ENCODE results near the gene ZNF217. TPM values are rescaled to one million over a fixed set of nuclear protein-coding genes. Genes with fewer than 3 reads are reported as not detected.
"Not testable (repeated sequence)": the region's sequence is repeated elsewhere in the genome, so short reads cannot be mapped to it uniquely, and the experiment has no call there.

Gene ZNF217
- 53.0 TPM for total RNA-seq (2013)
- polyA plus RNA-seq: 10 to 100 TPM; 10.5 to 41.5 (median 24.4) TPM
- 51.1 and 82.3 TPM in 2 replicates for polyA minus RNA-seq
- 109 to 266 (median 193) reads per million in 11 experiments for total RNA-seq

- H4K20me1 ChIP-seq (ENCODE audit: insufficient read depth, low read length); H3K36me3 ChIP-seq (replicated peaks in 1 of 2; ENCODE audit: control insufficient read depth in 1 of 2, insufficient read depth in 2 of 2, low read length in 2 of 2); H3K9me3 ChIP-seq (replicated peaks in 1 of 2; ENCODE audit: control insufficient read depth in 1 of 2, insufficient read depth in 1 of 2, low read length in 2 of 2); intact Hi-C loops (cut with micrococcal nuclease); H3K27me3 Mint-ChIP-seq (ENCODE audit: low read depth in 3 of 3); H3K36me3 Mint-ChIP-seq; H3K9me3 Mint-ChIP-seq; H3K27me3 ChIP-seq (ENCODE audit: control insufficient read depth in 2 of 2, insufficient read depth in 2 of 2, low read length in 2 of 2): not testable (repeated sequence)
- Mint-ChIP-seq H3K4me1 (peaks cover 44% of the 10 kb centered on the region), H3K27ac (peak within 1 kb of the TSS; percentile 89 to 98 (median 94)), H3K4me3 (peak within 1 kb of the TSS; percentile 90 to 95)
- Histone ChIP-seq H3K4me2 (replicated peaks; ENCODE audit: extremely low read depth, low read length, poor library complexity, severe bottlenecking) (peak within 1 kb of the TSS; percentile 76), H2AFZ (ENCODE audit: insufficient read depth, low read depth, low read length, poor library complexity, severe bottlenecking) (peak within 1 kb of the TSS; percentile 71), H3K27ac (ENCODE audit: low read depth in 1 of 2, low read length in 2 of 2) (peak within 1 kb of the TSS; percentile 85 to 95), H3K4me3 (replicated peaks in 1 of 3; ENCODE audit: low read depth in 2 of 3, low read length in 3 of 3) (peak within 1 kb of the TSS; percentile 83 to 100 (median 89)), H3K9ac (ENCODE audit: insufficient read depth, low read length, poor library complexity, severe bottlenecking) (peak within 1 kb of the TSS; percentile 89), H3K79me2 (ENCODE audit: insufficient read depth, low read length) (peaks cover 53% of the 10 kb centered on the region), H3K4me1 (ENCODE audit: control insufficient read depth in 1 of 2, insufficient read depth in 2 of 2, low read length in 2 of 2) (peaks cover 31 to 57% of the 10 kb centered on the region in 2 donors)
- 0% methylated on average over 23 of the region's 66 CpGs for WGBS (ENCODE audit: insufficient coverage)
- peak; percentile 50 to 70 (median 56) for DNase-seq
Observed at GRCh38 chr20:53593466-53594007, at the start of gene ZNF217. Gene ZNF217, minus strand, starts transcription at chr20:53593839. Its CDS starts 11,013 bp downstream, at chr20:53582826.

DNA sequence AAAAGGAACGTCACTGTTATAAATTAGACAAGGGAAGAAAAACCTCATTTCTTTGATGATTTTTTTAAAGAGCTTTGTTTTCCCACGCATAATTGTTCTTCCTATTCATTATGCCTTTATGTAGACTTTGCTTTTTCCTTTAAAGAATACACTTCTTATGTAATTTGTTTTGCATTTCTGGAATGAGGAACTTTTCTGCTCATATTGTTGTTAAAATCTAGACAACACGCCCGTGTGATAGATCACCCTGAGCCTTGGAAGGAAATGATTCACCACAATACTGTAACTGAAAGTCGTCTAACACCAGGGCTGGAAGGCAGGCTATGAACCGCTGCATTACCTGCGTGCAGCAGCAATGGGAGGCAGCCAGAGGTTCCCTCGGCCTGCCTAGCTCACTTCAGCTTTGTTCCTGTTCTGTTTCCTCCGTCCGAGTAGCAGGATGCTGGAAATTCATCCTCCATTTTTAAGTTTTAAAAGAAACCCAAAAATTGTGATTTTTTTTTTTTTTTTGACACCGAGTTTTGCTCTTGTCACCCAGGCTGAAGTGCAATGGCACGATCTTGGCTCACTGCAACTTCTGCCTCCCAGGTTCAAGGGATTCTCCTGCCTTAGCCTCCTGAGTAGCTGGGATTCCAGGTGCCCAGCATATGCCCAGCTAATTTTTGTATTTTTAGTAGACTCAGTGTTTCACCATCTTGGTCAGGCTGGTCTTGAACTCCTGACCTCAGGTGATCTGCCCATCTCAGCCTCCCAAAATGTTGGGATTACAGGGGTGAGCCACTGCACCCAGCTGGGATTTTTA lies 49.6 kb upstream of the ZNF217 start:
- TF ChIP-seq CTCF (IDR thresholded peaks at IDR 0.05): no peak
- H4K20me1 ChIP-seq (ENCODE audit: insufficient read depth, low read length): no peaks in the 10 kb centered on the region
- peak overlapping the region; percentile 75 for H3K4me2 ChIP-seq (replicated peaks; ENCODE audit: extremely low read depth, low read length, poor library complexity, severe bottlenecking)
- H3K9me3 ChIP-seq (replicated peaks in 1 of 2; ENCODE audit: control insufficient read depth in 1 of 2, insufficient read depth in 1 of 2, low read length in 2 of 2): no peaks in the 10 kb centered on the region
- peaks cover 48 to 68% of the 10 kb centered on the region in 2 donors for H3K4me1 ChIP-seq (ENCODE audit: control insufficient read depth in 1 of 2, insufficient read depth in 2 of 2, low read length in 2 of 2)
- Mint-ChIP-seq H3K27me3 (ENCODE audit: low read depth in 3 of 3) (no peaks in the 10 kb centered on the region), H3K4me3 (peak overlapping the region; percentile 70 to 83), H3K27ac (peak overlapping the region; percentile 94 to 98 (median 96)), H3K9me3 (no peaks in the 10 kb centered on the region), H3K4me1 (peaks cover 56% of the 10 kb centered on the region), H3K36me3 (no peaks in the 10 kb centered on the region)
- H3K27ac ChIP-seq (ENCODE audit: low read depth in 1 of 2, low read length in 2 of 2): peak overlapping the region; percentile 80 to 96
- H2AFZ ChIP-seq (ENCODE audit: insufficient read depth, low read depth, low read length, poor library complexity, severe bottlenecking): no peak overlapping the region
- no peaks in the 10 kb centered on the region for H3K36me3 ChIP-seq (replicated peaks in 1 of 2; ENCODE audit: control insufficient read depth in 1 of 2, insufficient read depth in 2 of 2, low read length in 2 of 2)
- peak; percentile 88 to 97 (median 92) for DNase-seq
- intact Hi-C loops (cut with micrococcal nuclease): loop anchor here in 1 of 2 donors (1.0 to 10.0 kb wide), 4 partner anchors 9 to 274 kb away; no protein-coding TSS in a partner anchor
- H3K9ac ChIP-seq (ENCODE audit: insufficient read depth, low read length, poor library complexity, severe bottlenecking): peak overlapping the region; percentile 61
- H3K79me2 ChIP-seq (ENCODE audit: insufficient read depth, low read length): no peaks in the 10 kb centered on the region
- H3K4me3 ChIP-seq (replicated peaks in 1 of 3; ENCODE audit: low read depth in 2 of 3, low read length in 3 of 3): peak overlapping the region; percentile 24 to 64 (median 41)
- no peaks in the 10 kb centered on the region for H3K27me3 ChIP-seq (ENCODE audit: control insufficient read depth in 2 of 2, insufficient read depth in 2 of 2, low read length in 2 of 2)
- WGBS (ENCODE audit: insufficient coverage): 0% methylated on average over 9 of the region's 12 CpGs

Data from CD14-positive monocyte (primary cell).